Activated T-helper 17 cell treated with anti-CD3 and anti-CD28 coated beads, Interleukin-2, amount 50 U/mL, for 72 hours (primary cell): ENCODE measurements around the gene TPM2. TPM values are rescaled to one million over a fixed set of nuclear protein-coding genes. Genes with fewer than 3 reads are reported as not detected.

Experiments
- ATAC-seq: fragments of 150-1000 bp; cut with Tn5 transposase; replicated peaks from 2 replicates; pipeline ENCODE4 v1.10.0; 2021; ENCODE audit warnings: mild to moderate bottlenecking, moderate library complexity
- H3K27ac Mint-ChIP-seq: one replicate; pipeline ENCODE4 v1.8.0; 2022; ENCODE audit warnings: mixed read lengths
- H3K27me3 Mint-ChIP-seq: one replicate; pipeline ENCODE4 v1.8.0; 2022; ENCODE audit warnings: mixed read lengths
- H3K36me3 Mint-ChIP-seq: one replicate; pipeline ENCODE4 v1.8.0; 2022; ENCODE audit warnings: low read depth, mild to moderate bottlenecking, mixed read lengths
- H3K4me1 Mint-ChIP-seq: one replicate; pipeline ENCODE4 v1.8.0; 2022; ENCODE audit warnings: mixed read lengths
- H3K4me3 Mint-ChIP-seq: one replicate; pipeline ENCODE4 v1.8.0; 2022; ENCODE audit warnings: mild to moderate bottlenecking, mixed read lengths
- H3K9me3 Mint-ChIP-seq: one replicate; pipeline ENCODE4 v1.8.0; 2022; ENCODE audit warnings: mixed read lengths
- total RNA-seq, 2 donors: library from RNA; stranded (reverse); gene quantifications; one replicate each; pipeline ENCODE4 v1.2.3, GENCODE V29; 2022

TPM2 gene
- total RNA-seq: 1 to 10 TPM; 4.1 to 6.2 TPM

DNA sequence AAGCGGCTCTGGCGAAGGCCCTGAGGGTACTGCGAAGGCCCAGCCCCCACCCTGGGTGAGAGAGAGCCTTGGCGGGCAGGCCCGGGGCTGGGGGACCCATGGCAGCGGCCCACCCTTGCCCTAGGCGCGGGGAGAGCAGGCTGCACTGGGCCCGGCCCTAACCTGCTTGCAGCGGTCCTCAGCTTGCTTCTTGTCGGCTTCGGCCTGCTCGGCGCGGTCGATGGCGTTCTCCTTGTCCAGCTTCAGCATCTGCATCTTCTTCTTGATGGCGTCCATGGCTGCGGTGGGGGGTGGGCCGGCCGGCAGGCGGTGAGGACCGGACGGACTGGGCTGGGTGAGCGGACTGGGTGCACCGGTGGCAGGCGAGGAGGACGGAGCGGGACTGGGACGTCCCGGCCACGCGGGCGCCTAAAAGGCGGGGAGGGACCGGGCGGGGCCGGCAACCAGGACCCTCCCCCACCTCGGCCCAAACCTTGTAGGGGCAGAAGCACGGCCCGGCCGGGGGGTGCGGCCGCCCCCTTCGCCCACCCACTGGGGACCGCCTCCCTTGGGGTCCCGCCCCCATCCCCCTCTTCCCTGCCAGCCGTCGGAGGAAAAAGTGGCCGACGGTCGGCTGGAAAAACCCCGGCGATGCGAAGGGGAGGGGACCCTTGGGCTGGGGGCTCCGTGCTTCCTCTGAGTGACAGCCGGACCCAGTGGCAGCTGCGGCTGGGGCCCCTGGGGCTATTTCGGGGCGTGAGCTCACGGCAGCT, at the start of gene TPM2:
Gene TPM2 (minus strand): TSS at position 384 of the 752 bp plus-strand sequence. CDS start 108 bp downstream, at position 276.
- ATAC-seq: no peak
- Mint-ChIP-seq H3K27ac (peak within 1 kb of the TSS; percentile 80), H3K4me3 (peak within 1 kb of the TSS; percentile 73), H3K27me3 (no peaks in the 10 kb centered on the region), H3K36me3 (no peaks in the 10 kb centered on the region), H3K9me3 (no peaks in the 10 kb centered on the region), H3K4me1 (peaks cover 15% of the 10 kb centered on the region)

GRCh38 chr9:35738924-35739323, 49.2 kb upstream of the TPM2 start:
- H3K27ac Mint-ChIP-seq: peak overlapping the region; percentile 62
- no peak for ATAC-seq

DNA sequence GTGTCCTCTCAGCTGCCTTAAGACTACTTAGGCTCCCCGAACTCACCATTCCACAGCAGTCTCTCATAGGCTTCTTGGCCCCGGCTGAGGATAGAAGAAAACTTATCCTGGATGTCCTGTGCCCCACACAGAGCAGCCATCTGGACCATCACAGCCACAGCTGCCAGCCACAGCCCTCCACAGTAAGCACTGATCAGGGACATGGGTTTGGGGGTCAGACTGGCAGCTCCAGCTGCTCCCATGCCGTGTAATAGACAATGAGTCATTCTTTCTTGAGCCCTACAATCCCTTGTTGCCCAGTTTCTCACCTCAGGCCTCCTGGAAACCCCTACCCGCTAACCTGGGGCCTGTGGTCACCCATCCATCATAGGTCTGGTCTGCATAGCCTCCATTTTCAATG, 48.5 kb upstream of the TPM2 start:
- Mint-ChIP-seq H3K4me1 (peaks cover 13% of the 10 kb centered on the region), H3K9me3 (no peaks in the 10 kb centered on the region), H3K4me3 (no peak overlapping the region), H3K27ac (peak overlapping the region; percentile 62), H3K36me3 (peaks cover 90% of the 10 kb centered on the region), H3K27me3 (no peaks in the 10 kb centered on the region)
- ATAC-seq: no peak

More at GRCh38 chr9:35738924-35739323, 49.2 kb upstream of the TPM2 start:
- Mint-ChIP-seq H3K4me1 (peaks cover 20% of the 10 kb centered on the region), H3K4me3 (no peak overlapping the region), H3K27me3 (no peaks in the 10 kb centered on the region), H3K36me3 (peaks cover 96% of the 10 kb centered on the region), H3K9me3 (no peaks in the 10 kb centered on the region)

DNA sequence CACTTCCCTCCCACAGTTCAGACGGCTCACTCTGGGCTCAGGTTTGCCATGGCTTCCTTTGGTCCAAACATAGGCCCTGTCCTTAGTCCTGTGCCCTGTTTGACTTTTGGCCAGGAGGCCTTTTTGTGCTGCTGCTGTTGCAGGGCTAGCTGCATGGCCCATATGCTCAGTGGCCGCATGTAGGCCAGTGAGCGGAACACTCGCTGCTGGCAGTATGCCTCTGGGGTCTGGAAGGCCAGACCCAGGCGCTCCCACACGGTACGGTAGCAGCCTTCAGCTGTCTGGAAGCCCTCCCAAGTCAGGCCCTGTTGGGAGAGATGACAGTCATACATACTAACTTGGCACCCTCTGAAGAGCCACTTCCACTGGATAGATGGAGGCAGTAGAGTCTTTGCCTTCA, 47.4 kb upstream of the TPM2 start:
- H3K4me1 Mint-ChIP-seq: peaks cover 10% of the 10 kb centered on the region
- H3K4me3 Mint-ChIP-seq: no peak overlapping the region
- no peaks in the 10 kb centered on the region for H3K27me3 Mint-ChIP-seq
- H3K36me3 Mint-ChIP-seq: peaks cover 80% of the 10 kb centered on the region
- no peak overlapping the region for H3K27ac Mint-ChIP-seq
- ATAC-seq: no peak
- H3K9me3 Mint-ChIP-seq: no peaks in the 10 kb centered on the region

DNA sequence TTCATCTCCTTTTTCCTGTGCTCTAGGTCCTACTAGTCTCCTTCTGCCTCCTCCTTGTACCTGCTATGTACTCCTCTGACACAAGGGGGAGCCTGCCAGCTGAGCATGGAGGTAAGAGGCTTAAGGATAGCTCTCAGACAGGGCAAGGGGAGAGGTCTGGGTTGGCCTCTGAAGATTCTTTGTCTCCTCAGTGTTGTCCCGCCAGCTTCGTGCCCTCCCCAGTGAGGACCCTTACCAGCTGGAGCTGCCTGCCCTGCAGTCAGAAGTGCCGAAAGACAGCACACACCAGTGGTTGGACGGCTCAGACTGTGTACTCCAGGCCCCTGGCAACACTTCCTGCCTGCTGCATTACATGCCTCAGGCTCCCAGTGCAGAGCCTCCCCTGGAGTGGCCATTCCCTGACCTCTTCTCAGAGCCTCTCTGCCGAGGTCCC, 46.5 kb upstream of the TPM2 start:
- Mint-ChIP-seq H3K4me1 (peaks cover 4% of the 10 kb centered on the region), H3K27me3 (no peaks in the 10 kb centered on the region), H3K9me3 (no peaks in the 10 kb centered on the region), H3K27ac (no peak overlapping the region), H3K4me3 (no peak overlapping the region), H3K36me3 (peaks cover 71% of the 10 kb centered on the region)
- ATAC-seq: no peak

- H3K36me3 Mint-ChIP-seq: peaks cover 53% of the 10 kb centered on the region
- ATAC-seq: no peak
- H3K4me3 Mint-ChIP-seq: no peak overlapping the region
- H3K27ac Mint-ChIP-seq: no peak overlapping the region
- peaks cover 4% of the 10 kb centered on the region for H3K4me1 Mint-ChIP-seq
- no peaks in the 10 kb centered on the region for H3K27me3 Mint-ChIP-seq
- H3K9me3 Mint-ChIP-seq: no peaks in the 10 kb centered on the region
Measured at GRCh38 chr9:35734096-35734495, 44.4 kb upstream of the TPM2 start.

DNA sequence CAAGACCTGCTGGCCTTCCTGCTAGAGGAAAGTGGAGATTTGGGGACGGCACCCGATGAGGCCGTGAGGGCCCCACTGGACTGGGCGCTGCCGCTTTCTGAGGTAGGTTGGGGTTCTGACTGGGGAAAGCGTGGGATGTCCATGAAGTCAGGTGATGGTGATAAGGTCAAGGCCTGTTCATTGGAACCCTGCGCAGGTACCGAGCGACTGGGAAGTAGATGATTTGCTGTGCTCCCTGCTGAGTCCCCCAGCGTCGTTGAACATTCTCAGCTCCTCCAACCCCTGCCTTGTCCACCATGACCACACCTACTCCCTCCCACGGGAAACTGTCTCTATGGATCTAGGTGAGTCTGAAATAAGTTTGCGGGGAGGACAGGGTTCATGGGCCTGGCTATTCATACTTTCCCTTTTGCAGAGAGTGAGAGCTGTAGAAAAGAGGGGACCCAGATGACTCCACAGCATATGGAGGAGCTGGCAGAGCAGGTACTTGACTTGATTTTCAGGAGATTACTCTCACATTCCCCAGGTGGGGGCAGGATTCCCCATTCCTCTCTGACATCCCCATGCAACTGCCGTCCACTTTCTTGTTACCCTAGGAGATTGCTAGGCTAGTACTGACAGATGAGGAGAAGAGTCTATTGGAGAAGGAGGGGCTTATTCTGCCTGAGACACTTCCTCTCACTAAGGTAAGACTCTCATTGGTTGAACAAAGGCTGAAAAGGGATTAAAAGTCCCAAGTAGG, 43.2 kb upstream of the TPM2 start:
- H3K27me3 Mint-ChIP-seq: no peaks in the 10 kb centered on the region
- H3K4me3 Mint-ChIP-seq: no peak overlapping the region
- H3K27ac Mint-ChIP-seq: no peak overlapping the region
- peaks cover 4% of the 10 kb centered on the region for H3K4me1 Mint-ChIP-seq
- H3K36me3 Mint-ChIP-seq: peaks cover 42% of the 10 kb centered on the region
- ATAC-seq: peak; percentile 31
- no peaks in the 10 kb centered on the region for H3K9me3 Mint-ChIP-seq

- H3K9me3 Mint-ChIP-seq: no peaks in the 10 kb centered on the region
- H3K36me3 Mint-ChIP-seq: peaks cover 35% of the 10 kb centered on the region
- no peaks in the 10 kb centered on the region for H3K27me3 Mint-ChIP-seq
- H3K27ac Mint-ChIP-seq: no peak within 1 kb of the TSS
- H3K4me3 Mint-ChIP-seq: no peak within 1 kb of the TSS
- H3K4me1 Mint-ChIP-seq: peaks cover 4% of the 10 kb centered on the region
- peak; percentile 84 for ATAC-seq
Measured at GRCh38 chr9:35732185-35732799, 42.6 kb upstream of the TPM2 start, which contains the start of the genes CREB3 and TLN1. CREB3 (plus strand) TSS chr9:35732666; CDS start chr9:35732773, 107 bp downstream. TLN1 (minus strand) TSS chr9:35732195; CDS start chr9:35725694, 6,501 bp downstream.

GRCh38 chr9:35731415-35732184, 41.9 kb upstream of the TPM2 start:
- H3K4me1 Mint-ChIP-seq: peaks cover 9% of the 10 kb centered on the region
- H3K9me3 Mint-ChIP-seq: no peaks in the 10 kb centered on the region
- no peak overlapping the region for H3K4me3 Mint-ChIP-seq
- no peak overlapping the region for H3K27ac Mint-ChIP-seq
- no peaks in the 10 kb centered on the region for H3K27me3 Mint-ChIP-seq
- H3K36me3 Mint-ChIP-seq: peaks cover 28% of the 10 kb centered on the region
- ATAC-seq: no peak

DNA sequence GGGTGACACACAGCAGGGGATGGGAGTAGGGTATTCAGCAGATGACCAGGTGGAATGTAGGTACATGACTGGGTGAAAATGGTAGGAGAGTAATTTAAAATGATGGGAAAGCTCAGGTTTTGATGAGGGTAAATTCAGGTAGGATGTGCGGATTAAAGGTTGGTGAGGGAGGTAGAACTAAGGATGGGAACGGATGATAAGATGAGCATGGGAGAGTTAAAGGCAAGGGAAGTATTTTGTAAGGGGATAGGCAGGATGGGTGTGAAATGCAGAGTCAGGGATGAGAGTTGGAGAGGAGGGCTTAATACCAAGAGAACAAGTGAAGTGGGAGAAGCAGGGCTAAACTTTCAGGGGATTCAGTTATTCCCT, 40.7 kb upstream of the TPM2 start:
- ATAC-seq: no peak
- H3K27ac Mint-ChIP-seq: no peak overlapping the region
- H3K36me3 Mint-ChIP-seq: peaks cover 17% of the 10 kb centered on the region
- H3K4me3 Mint-ChIP-seq: no peak overlapping the region
- no peaks in the 10 kb centered on the region for H3K9me3 Mint-ChIP-seq
- peaks cover 13% of the 10 kb centered on the region for H3K4me1 Mint-ChIP-seq
- no peaks in the 10 kb centered on the region for H3K27me3 Mint-ChIP-seq

DNA sequence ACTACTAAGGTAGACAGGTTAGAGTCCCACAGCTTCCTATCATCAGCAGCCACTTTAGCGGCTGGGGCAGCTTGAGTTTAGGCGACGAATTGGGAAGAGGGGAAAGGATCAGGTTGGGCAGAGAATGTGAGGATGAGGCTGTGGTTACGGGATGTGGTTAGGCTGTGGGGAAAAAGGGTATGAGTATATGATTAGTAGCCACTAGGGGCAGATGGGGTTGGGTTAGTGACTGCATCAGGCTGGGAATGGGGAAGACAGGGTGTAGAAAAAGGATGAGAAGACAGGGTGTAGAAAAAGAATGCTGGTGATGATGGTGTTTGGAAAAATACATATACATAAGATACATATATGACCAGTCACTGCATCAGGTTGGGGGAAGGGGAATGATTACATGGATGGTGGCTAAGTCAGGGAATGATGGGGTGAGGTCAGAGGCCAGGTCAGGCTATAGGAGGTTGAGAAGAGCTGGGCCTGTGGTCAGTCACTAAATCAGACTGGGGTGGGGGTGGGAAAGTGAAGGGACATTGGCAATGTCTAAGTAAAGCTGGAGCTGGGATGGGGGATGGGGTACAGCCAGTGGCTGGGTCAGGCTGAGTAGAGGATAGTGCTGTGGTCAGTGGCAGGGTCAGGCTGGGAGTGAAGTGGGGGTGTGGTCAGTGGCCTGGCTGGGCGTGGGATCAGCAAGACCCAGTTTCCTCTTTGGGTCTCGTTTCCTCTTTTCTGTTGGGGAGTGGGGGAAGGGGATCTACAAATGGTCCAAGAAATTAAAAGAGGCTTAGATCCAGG, 40.2 kb upstream of the TPM2 start:
- peak; percentile 5 for ATAC-seq

GRCh38 chr9:35729101-35729500, 39.4 kb upstream of the TPM2 start:
- no peaks in the 10 kb centered on the region for H3K27me3 Mint-ChIP-seq
- ATAC-seq: no peak
- H3K4me1 Mint-ChIP-seq: peaks cover 14% of the 10 kb centered on the region
- no peaks in the 10 kb centered on the region for H3K9me3 Mint-ChIP-seq
- H3K27ac Mint-ChIP-seq: no peak overlapping the region
- H3K36me3 Mint-ChIP-seq: peaks cover 4% of the 10 kb centered on the region
- H3K4me3 Mint-ChIP-seq: no peak overlapping the region

More for the DNA sequence above, 40.2 kb upstream of the TPM2 start:
- Mint-ChIP-seq H3K27ac (no peak overlapping the region), H3K9me3 (no peaks in the 10 kb centered on the region), H3K4me1 (peaks cover 13% of the 10 kb centered on the region), H3K27me3 (no peaks in the 10 kb centered on the region), H3K4me3 (no peak overlapping the region), H3K36me3 (peaks cover 11% of the 10 kb centered on the region)
